HG03439 (cell line): Measurements from ENCODE around the gene CYP2S1.

Source experiments
- ATAC-seq: cut with Tn5 transposase; IDR thresholded peaks from one replicate; pipeline ENCODE4 v1.9.1; 2021; ENCODE audit warnings: mild to moderate bottlenecking, moderate library complexity; ENCODE audit not compliant: unreplicated experiment

Gene CYP2S1

DNA sequence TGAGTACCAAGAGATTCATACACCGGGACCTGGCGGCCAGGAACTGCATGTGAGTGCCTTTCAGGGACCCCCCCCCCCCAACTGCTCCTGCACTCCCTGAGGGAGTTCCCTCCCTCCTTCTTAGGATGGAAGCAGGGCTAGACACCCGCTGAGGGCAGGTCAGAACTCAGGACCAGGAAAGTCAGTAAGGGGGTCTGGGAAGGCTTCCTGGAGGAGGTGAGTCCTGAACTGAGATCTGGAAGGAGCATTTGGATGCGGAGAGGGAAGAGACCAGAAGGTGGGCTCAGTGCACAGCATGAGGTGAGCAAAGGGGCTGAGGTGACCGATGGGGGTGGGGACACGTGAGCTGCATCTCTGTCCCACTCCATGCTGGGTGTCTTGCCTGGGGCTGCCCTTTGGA, 60.6 kb downstream of the CYP2S1 start:
- no peak for ATAC-seq

GRCh38 chr19:41255171-41255570, 62.2 kb downstream of the CYP2S1 start:
- no peak for ATAC-seq
